ENCODE results near the gene SARS1.
A peak's percentile ranks its signal among the peaks of the same experiment; 100 is the strongest.

SARS1 gene

GRCh38 chr1:109248444-109248796 is 34.7 kb downstream of the SARS1 start:
- TF ChIP-seq CTCF (IDR thresholded peaks at IDR 0.05) = no peak
- Mint-ChIP-seq H3K27ac (no peak overlapping the region), H3K4me3 (no peak overlapping the region), H3K9me3 (peaks cover 20% of the 10 kb centered on the region), H3K27me3 (ENCODE audit: low read depth, poor library complexity) (peaks cover 28% of the 10 kb centered on the region), H3K4me1 (peaks cover 34% of the 10 kb centered on the region), H3K36me3 (ENCODE audit: low read depth) (peaks cover 23% of the 10 kb centered on the region)
- DNase-seq = no peak

DNA sequence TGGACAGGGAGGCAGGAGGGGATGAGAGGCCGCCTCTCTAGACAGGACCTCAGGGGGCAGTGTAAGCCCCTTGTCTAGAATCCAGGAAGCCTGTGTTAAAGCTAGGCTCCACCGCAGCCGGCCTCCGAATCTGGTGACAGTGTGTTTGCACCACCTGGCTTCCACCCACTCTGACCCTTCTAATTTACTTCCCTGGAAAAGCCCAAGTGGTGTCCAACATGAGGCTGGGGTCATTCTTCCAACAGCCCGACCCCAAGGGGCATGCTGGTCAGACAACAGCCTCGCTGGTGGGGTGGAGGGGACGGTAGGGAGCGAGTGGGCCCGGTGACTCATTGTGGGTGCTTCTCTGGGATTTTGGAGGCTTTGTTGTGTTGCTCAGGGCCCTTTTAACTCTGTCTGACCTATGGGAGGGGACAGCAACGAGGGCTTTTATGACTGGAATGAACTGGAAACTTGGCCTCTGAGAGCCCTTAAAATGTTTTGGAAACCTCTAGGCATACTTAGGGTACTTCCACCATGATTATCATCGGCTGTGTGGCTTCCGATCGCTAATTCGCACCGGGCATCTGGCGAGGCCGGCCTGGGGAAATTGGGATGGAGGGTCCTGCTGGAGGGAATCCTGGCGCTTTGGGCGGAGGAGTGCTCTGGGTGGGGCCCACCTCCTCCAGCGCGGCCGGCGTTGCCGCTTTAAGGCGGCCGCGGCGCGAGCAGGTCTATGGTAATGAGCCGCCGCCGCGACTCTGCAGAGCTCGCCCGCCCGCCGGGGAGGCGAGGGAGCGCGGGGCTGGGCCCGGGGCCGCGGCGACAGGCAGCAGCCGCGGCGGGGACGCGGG is 35.3 kb downstream of the SARS1 start, which contains the start of gene CELSR2:
Gene CELSR2, plus strand, starts transcription at position 743 of the 833 bp plus-strand sequence. CDS start 541 bp downstream, outside the sequence.
- H3K4me1 Mint-ChIP-seq = peaks cover 40% of the 10 kb centered on the region
- H3K27me3 Mint-ChIP-seq (ENCODE audit: low read depth, poor library complexity) = peaks cover 28% of the 10 kb centered on the region
- peaks cover 20% of the 10 kb centered on the region for H3K9me3 Mint-ChIP-seq
- peak; percentile 82 for DNase-seq
- H3K27ac Mint-ChIP-seq = no peak within 1 kb of the TSS
- TF ChIP-seq CTCF (IDR thresholded peaks at IDR 0.05) = no peak
- peaks cover 23% of the 10 kb centered on the region for H3K36me3 Mint-ChIP-seq (ENCODE audit: low read depth)
- peak within 1 kb of the TSS; percentile 67 for H3K4me3 Mint-ChIP-seq

GRCh38 chr1:109249654-109250401 is 36.1 kb downstream of the SARS1 start:
- Mint-ChIP-seq H3K36me3 (ENCODE audit: low read depth) (peaks cover 23% of the 10 kb centered on the region), H3K4me3 (peak overlapping the region; percentile 67), H3K27ac (no peak overlapping the region), H3K9me3 (peaks cover 20% of the 10 kb centered on the region), H3K4me1 (peaks cover 45% of the 10 kb centered on the region), H3K27me3 (ENCODE audit: low read depth, poor library complexity) (peaks cover 28% of the 10 kb centered on the region)
- TF ChIP-seq CTCF (IDR thresholded peaks at IDR 0.05) = no peak
- DNase-seq = peak; percentile 56

- H3K4me3 Mint-ChIP-seq = peak overlapping the region; percentile 67
- H3K4me1 Mint-ChIP-seq = peaks cover 53% of the 10 kb centered on the region
- H3K36me3 Mint-ChIP-seq (ENCODE audit: low read depth) = peaks cover 23% of the 10 kb centered on the region
- DNase-seq = no peak
- no peak overlapping the region for H3K27ac Mint-ChIP-seq
- H3K27me3 Mint-ChIP-seq (ENCODE audit: low read depth, poor library complexity) = peaks cover 33% of the 10 kb centered on the region
- peaks cover 20% of the 10 kb centered on the region for H3K9me3 Mint-ChIP-seq
- no peak for TF ChIP-seq CTCF (IDR thresholded peaks at IDR 0.05)
Measured at GRCh38 chr1:109250454-109251276, 36.9 kb downstream of the SARS1 start.

DNA sequence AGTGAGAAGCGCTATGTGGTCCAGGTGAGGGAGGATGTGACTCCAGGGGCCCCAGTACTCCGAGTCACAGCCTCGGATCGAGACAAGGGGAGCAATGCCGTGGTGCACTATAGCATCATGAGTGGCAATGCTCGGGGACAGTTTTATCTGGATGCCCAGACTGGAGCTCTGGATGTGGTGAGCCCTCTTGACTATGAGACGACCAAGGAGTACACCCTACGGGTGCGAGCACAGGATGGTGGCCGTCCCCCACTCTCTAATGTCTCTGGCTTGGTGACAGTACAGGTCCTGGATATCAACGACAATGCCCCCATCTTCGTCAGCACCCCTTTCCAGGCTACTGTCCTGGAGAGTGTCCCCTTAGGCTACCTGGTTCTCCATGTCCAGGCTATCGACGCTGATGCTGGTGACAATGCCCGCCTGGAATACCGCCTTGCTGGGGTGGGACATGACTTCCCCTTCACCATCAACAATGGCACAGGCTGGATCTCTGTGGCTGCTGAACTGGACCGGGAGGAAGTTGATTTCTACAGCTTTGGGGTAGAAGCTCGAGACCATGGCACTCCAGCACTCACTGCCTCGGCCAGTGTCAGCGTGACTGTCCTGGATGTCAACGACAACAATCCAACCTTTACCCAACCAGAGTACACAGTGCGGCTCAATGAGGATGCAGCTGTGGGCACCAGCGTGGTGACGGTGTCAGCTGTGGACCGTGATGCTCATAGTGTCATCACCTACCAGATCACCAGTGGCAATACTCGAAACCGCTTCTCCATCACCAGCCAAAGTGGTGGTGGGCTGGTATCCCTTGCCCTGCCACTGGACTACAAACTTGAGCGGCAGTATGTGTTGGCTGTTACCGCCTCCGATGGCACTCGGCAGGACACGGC is 37.8 kb downstream of the SARS1 start:
- Mint-ChIP-seq H3K36me3 (ENCODE audit: low read depth) (peaks cover 23% of the 10 kb centered on the region), H3K4me1 (peaks cover 58% of the 10 kb centered on the region), H3K9me3 (peaks cover 20% of the 10 kb centered on the region), H3K27me3 (ENCODE audit: low read depth, poor library complexity) (peaks cover 33% of the 10 kb centered on the region), H3K4me3 (peak overlapping the region; percentile 44), H3K27ac (no peak overlapping the region)
- no peak for TF ChIP-seq CTCF (IDR thresholded peaks at IDR 0.05)
- no peak for DNase-seq
